GM21717 (cell line): ENCODE data around the gene TBX1.
"Not testable (repeated sequence)": the region's sequence is repeated elsewhere in the genome, so short reads cannot be mapped to it uniquely, and the experiment has no call there.

Source experiments
- ATAC-seq: cut with Tn5 transposase; IDR thresholded peaks from one replicate; pipeline ENCODE4 v1.9.1; 2021; ENCODE audit warnings: mild to moderate bottlenecking, moderate library complexity; ENCODE audit not compliant: unreplicated experiment

TBX1 gene

DNA sequence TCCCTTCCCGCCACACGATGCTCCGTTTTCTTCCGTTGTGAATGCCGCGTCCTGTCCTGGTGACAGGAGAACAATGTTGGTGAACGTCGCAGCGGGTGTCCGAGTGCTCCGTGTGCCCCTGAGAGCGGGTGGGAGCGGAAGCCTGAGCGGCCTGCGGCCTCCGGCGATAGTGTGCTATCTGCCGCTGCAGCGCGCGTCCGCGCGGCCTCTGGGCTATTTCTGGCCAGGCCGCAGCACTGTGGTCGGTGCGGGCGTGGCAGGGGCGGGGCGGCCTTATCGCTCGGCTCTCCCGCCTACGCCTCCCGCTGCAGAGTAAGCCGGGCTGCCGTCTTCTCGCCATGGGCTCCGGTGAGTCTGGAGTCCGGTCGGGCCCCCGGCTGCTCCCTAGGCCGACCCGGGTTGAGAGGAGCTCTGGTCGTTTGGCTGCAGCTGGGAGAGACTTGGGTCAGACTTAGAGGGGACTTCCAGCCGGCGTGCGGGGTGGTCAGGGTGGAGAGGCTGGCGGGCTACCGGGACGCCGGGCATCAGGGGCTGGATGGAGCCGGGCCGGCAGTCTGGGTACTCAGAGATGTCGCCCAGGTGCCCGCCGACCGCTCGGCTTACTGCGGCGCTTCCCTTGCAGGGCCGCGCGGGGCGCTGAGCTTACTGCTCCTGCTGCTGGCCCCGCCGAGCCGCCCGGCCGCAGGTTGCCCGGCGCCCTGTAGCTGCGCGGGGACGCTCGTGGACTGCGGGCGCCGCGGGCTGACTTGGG lies 37.2 kb upstream of the TBX1 start, which contains the start of gene GP1BB:
GP1BB (plus strand) TSS at position 308 of the 751 bp plus-strand sequence; CDS start at position 339, 31 bp downstream.
- ATAC-seq, result no peak

DNA sequence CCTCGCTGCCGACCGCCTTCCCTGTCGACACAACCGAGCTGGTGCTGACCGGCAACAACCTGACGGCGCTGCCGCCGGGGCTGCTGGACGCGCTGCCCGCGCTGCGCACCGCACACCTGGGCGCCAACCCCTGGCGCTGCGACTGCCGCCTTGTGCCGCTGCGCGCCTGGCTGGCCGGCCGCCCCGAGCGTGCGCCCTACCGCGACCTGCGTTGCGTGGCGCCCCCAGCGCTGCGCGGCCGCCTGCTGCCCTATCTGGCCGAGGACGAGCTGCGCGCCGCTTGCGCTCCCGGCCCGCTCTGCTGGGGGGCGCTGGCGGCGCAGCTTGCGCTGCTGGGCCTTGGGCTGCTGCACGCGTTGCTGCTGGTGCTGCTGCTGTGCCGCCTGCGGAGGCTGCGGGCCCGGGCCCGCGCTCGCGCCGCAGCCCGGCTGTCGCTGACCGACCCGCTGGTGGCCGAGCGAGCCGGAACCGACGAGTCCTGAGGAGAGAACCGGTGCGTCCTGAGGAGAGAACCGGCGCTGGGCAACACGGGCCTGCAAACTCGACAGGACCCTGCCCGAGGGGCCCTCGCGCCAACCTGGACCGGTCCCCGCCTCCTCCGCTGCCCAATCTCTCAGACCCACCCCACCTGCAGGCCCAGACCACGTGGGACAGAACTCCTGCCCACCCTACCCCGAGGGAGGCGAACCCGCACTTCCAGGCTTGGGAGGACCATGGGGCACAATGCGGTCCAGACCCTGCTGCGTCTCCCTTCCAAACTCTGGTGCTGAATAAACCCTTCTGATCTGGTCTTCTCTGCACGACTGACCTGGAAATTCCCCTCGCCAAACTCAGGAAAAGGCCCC lies 36.4 kb upstream of the TBX1 start:
- ATAC-seq, result no peak

DNA sequence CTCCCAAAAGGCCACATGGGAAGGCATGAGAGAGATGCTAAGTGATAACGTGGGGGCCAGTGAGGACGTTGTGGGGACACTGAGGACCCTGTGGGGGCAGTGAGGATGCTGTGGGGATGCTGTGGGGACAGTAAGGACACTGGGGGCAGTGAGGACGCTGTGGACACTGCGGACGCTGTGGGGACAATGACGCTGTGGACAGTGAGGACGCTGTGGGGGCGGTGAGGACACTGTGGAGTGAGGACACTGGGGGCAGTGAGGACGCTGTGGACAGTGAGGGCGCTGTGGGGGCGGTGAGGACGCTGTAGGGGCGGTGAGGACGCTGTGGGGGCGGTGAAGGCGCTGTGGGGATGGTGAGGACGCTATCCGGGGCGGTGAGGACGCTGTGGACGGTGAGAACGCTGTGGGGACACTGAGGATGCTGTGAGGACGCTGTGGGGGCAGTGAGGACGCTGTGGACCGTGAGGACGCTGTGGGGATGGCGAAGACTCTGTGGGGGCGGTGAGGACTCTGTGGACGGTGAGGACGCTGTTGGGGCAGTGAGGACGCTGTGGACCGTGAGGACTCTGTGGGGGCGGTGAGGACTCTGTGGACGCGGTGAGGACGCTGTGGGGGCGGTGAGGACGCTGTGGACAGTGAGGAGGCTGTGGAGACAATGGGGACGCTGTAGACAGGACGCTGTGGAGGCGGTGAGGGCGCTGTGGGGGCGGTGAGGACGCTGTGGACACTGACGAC lies 35.5 kb upstream of the TBX1 start:
- no peak for ATAC-seq

DNA sequence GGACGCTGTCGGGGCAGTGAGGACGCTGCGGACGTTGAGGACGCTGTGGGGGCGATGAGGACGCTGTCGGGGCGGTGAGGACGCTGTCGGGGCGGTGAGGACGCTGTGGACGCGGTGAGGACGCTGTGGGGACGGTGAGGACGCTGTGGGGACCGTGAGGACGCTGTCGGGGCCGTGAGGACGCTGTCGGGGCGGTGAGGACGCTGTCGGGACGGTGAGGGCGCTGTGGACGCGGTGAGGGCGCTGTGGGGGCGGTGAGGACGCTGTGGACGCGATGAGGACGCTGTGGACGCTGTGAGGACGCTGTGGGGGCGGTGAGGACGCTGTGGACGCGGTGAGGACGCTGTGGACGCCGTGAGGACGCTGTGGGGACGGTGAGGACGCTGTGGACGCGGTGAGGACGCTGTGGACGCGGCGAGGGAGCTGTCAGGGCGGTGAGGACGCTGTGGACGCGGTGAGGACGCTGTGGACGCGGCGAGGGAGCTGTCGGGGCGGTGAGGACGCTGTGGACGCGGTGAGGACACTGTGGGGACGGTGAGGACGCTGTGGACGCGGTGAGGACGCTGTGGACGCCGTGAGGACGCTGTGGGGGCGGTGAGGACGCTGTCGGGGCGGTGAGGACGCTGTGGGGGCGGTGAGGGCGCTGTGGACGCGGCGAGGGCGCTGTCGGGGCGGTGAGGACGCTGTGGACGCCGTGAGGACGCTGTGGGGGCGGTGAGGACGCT lies 34.4 kb upstream of the TBX1 start:
- ATAC-seq, result not testable (repeated sequence)

DNA sequence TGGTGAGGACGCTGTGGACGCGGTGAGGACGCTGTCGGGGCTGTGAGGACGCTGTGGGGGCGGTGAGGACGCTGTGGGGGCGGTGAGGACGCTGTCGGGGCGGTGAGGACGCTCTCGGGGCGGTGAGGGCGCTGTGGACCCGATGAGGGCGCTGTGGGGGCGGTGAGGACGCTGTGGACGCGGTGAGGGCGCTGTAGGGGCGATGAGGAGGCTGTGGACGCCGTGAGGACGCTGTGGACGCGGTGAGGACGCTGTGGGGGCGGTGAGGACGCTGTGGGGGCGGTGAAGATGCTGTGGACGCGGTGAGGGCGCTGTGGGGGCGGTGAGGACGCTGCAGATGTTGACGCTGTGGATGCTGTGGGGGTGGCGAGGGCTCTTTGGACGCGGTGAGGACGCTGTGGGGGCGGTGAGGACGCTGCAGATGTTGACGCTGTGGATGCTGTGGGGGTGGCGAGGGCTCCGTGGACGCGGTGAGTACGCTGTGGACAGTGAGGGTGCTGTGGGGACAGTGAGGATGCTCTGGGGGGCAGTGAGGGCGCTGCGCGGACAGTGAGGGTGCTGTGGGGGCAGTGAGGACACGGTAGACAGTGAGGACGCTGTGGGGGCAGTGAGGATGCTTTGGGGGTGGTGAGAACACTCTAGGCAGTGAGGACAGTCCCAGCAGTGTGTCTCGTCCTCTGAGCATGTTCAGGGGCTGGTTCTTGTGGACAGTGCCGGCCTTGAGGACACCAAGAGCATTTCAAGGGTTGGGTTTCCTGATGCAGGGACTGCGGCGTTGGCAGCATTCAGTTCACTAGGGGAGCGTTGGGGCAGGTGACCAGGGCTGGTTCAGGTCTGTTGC lies 33.0 kb upstream of the TBX1 start:
- no peak for ATAC-seq

DNA sequence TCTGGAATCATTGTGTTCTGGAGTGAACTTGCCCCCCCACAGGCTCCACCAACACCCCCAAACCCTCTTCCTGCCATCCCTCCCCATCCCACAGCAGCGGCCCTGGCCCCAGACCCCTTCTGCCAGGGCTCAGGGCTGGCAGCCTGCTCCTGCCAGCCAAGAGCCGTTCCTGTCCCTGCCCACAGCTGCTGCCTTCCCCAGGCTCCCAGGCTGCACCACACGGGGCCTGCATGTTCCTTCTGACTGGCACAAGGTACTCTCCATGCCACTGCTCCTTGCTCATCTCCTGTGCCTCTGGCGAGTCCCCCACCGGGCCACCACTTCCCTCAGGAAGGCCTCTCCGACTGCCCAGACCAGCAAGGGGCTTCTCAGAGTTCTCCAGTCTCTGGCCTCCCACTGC lies 32.3 kb upstream of the TBX1 start:
- ATAC-seq, result no peak

DNA sequence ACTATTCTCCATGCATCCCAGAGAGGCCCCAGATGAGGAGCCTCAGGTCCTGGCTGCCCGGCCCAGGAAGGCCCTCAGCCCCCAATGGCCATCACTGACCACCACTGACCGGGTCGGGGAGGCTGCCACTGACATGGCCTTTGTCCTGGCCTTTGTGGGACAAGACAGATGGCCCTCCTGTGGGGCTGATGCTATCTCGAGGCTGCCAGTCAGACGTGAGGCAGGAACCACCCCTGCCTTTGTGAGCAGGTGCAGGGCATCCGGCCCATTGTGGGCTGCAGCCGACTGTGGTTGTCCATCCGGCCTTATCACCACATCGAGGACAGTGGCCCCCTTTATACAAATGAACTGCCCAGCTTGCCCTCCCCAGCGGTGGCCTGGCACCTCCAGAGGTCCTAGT lies 31.7 kb upstream of the TBX1 start:
- ATAC-seq, result no peak

DNA sequence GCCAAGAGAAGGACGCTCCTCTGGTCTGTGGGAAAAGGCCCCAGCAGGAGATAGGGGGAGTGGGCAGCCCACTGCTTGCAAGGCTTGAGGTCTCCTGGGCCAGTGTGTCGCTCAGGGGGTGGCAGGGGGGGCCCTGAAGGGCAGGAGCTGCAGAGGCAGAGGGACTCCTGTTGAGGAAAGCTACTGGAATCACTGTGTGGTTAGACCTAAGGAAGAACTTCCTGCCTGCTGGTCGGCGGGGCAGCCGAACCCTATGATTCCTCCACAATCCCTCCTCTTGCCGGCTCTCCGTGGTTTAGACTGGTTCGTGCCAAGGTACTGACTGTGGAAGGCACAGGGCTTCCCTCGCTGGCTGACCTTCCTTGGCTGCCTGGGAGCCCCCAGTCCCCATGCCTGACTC lies 31.1 kb upstream of the TBX1 start:
- ATAC-seq, result no peak

DNA sequence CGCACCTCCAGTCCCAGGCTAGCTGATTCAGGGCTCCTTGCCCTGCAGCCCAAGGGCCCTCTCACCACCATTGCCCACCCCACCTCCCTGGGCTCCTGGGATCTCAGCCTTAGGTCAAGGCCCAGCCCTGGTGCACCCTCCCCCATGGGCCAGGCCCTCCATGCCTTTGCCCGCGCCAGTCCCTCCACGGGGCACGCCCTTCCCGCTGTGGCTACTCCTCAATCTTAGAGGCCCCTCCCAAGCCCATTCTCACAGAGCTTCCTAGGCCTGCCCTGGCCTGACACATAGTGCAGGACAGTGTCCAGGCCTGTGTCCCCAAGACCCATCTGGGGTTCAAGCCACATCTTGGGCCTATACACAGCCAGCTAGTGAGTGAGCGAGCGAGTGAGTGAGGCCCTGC lies 30.4 kb upstream of the TBX1 start:
- ATAC-seq, result no peak

DNA sequence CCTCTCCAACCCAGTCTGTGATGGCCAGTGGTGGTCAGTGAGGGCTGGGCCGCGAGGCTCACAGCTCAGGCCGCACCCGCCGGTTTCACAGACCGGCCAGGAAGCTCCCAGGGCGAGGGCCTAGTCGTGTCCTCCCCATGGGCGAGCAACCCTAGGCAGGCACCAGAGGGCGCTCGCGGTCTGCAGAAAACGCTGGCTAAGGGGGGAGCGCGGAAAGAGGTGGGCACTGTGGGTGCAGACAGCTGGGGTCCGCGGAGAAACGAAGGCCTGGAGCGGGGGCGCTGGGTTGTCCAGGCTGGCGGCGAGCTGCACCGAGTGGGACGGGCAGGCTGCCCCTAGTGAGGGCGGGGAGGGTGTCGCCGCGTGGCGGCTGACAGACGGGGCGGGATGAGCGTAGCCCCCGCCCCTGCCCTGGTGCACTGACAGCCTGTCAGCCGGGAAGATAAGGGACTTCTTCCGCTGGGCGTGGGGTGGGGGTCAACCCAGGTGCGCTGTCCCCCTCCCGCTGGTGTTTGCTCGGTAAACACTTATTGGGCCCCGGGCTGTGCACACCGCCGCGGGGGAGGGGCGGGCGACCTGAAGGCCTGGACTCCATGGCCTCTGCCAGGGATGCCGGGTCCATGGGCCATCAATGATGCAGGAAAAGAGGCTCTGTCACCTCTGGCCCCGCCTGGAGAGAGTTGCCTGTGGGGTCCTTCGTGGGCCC lies 29.8 kb upstream of the TBX1 start:
- ATAC-seq, result no peak

DNA sequence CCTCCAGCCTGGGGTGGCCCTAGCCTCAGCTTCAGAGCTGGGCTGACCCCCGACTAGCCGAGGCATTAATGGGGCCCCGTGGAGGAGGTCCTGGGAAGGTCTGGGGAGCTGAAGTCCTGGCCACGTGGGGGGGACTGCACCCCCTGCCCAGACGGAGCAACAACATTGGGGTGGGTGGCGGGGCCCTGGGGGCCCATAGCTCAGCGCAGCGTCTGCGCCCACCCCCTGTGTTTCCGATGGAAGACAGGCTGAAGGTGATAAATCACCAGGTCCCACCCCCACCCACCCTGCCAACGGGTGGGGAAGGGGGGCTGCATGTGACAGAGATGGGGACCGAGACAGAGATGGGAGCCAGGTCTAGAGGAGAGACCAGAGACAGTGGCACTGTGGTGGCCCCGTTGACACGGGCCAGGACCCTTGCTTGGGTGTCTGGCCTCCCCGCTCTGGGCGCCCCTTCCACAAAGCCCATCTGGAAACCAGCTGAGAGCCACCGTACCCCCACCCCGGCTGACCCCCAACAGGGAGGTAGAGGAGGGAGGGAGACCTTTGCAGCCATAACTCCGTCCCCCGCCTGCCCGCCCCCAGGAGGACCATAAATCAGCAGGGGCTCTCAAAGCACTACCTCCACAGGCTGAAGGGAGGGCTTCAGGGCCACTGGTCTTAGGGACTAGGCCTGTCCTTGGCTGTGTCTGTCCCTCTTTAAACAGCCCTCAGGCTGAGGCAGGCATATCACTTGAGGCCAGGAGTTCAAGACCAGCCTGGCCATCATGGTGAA lies 29.0 kb upstream of the TBX1 start:
- ATAC-seq, result no peak

DNA sequence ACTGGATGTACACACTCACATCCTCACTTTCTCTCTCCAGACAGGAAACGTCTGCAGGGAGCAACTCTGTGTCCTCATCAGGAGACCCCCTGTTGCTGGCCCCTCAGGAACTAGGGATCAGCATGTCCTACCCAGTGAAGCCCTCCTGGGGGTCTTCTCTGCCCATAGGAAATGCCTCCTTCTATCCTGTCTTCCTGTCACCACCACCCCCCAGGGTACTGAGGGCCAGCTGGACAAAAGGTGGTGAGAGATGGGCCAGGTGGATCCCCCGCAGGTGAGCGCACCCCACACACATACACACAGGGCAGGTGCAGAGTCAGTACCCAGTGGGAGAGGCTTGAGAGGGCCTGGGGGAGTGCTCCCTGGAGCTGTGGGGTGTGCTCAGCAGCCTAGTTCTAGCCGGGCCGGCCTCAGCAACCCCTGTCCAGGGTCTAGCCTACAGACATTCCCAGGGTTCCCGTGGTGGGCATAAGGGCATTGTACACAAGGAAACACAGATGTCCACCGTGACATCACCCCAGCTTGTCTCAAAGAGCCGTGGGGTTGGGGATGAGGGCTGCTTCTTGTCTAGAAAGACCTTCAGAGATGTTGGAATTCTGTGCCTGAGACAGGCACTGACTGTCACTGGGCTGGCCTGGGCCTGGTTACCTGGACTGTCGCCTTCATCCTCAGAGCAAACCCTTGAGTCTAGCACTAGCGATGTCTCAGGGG lies 28.0 kb upstream of the TBX1 start:
- no peak for ATAC-seq

DNA sequence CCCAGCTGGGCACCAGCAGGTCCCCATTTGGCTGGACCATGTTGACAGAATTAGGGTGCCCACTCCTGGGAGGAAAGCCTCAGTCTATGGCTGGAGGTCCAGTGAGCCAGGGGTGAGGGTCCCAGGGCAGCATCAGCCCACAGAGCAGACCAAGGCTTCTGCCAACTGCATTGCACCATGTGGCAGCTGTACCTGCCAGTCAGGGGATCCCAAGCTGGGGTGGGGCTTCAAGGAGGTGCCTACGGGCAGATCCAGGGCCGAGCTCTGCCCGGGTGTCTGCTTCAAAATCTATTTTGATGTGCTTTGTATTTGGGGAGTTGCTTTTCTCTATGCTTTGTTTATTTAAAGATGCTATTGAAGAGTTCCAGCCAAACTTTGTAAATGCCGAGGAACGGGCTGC lies 26.8 kb upstream of the TBX1 start:
- ATAC-seq, result no peak

DNA sequence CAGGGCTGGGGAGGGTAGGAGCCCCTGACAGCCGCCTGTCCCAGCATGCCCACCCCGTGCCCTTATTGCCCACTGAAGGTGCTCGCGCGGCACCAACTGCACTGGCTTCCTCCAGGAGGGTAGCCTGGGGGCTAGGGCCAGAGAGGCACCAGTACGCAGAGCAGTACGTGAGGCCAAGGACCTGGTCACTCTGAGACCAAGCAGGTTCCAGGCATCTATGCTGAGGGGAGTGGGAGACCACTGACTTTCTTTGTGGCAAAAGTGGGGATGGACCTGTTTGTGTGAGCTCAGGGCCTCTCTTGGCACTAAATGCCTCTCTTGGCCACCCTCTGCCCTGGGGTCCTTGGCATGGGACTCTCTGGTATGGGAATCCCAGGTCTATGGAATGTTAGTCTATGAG lies 26.4 kb upstream of the TBX1 start:
- ATAC-seq, result no peak

DNA sequence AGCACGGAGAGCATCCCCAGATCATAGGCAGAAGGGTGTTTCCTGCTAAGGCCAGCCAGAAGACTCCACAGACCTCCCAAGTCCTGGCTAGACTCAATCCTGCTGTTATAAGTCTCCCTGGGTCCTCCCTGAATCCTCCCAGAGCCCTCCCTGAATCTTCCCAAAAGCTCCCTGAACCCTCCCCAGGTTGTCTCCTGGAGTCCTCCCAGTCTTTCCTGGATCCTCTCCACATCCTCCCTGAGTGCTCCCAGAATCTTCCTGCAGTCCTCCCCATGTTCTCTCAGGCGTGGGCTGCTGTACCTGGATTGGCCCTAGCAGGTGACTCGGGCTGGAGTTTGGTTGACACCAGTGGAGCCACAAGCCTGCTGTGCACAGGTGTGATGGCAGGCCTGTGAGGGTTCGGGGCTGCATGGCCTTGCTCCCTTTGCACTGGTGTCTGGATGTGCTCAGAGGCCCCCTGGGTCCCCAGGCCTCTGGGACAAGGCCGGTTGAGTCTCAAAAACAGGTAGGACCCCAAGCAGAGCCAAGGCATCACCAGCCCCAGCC lies 25.7 kb upstream of the TBX1 start:
- no peak for ATAC-seq

DNA sequence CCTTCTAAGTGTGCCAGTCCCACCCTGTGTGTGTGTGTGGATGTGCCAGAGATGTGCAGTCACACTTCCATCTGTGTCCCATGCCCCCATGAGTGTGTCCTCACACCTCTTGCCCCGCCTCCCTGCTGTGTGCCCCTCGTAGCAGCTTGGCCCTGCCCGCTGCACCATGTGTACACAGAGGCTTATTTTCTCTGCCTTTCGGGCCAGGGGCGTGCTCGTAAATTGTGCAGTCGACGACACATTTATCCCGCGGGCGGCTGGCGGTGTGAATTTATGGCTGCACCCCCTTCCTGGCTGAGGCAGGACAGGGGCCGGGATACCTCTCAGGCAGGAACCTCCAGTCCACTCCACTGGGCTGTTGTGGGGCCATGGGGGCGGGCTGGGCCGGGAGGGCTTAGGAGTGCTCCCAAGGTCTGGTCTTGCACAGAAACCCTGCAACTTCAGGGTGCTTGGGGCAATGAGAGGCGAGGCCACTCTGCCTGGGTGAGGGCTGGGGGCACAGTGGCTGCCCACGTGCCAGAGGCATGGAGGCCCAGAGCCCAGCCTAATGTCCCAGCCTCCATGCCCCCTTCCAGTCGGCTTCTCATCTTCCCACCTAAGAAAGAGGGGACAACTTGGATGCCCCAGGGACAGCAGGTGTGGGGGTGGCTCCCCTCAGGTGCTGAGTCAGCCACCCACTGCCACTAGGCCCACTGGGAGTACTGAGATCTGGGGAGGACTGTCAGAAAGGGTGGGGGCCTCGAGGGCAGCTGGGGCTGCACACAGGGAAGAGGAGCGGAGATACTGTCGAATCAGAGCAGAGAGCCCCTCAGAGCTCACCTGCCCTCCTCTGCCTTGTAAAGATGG lies 24.7 kb upstream of the TBX1 start:
- no peak for ATAC-seq
